K562 (cell line): ENCODE results near the gene ARID3B. TPM values are rescaled to one million over a fixed set of nuclear protein-coding genes. Genes with fewer than 3 reads are reported as not detected.

Experiments
- ATF7 ChIP-seq: fragments of 450-650 bp; IDR thresholded peaks from 2 replicates; pipeline ENCODE4 v1.7.1; 2014; ENCODE audit warnings: mild to moderate bottlenecking, moderate library complexity
- BCOR ChIP-seq: fragments of 450-650 bp; IDR thresholded peaks from 2 replicates; pipeline ENCODE4 v1.6.1; 2016
- CBFA2T2 ChIP-seq: fragments of 450-650 bp; conservative IDR thresholded peaks from 2 replicates; pipeline ENCODE4 v1.6.1; 2017; ENCODE audit warnings: mild to moderate bottlenecking
- EP400 ChIP-seq: fragments of 450-650 bp; IDR thresholded peaks from 2 replicates; pipeline ENCODE4 v1.6.1; 2017; ENCODE audit warnings: antibody characterized with exemption, mild to moderate bottlenecking, moderate library complexity
- GABPB1 ChIP-seq: sonication (generic); formaldehyde crosslinking; IDR thresholded peaks from 2 replicates; pipeline ENCODE4 v1.8.0; 2022; ENCODE audit warnings: mild to moderate bottlenecking, missing genetic modification reagents
- GATAD2B ChIP-seq: fragments of 450-650 bp; IDR thresholded peaks from 2 replicates; pipeline ENCODE4 v1.6.1; 2017; ENCODE audit warnings: mild to moderate bottlenecking, borderline replicate concordance
- JUN ChIP-seq, 2 experiments: sonication (generic) in 1 of 2; formaldehyde crosslinking in 1 of 2; IDR thresholded peaks; 2 replicates each; pipeline versions ENCODE4 v1.6.1 to v1.8.0; 2012 to 2022; ENCODE audit warnings: borderline replicate concordance in 2 of 2, mild to moderate bottlenecking in 2 of 2, improper control_type of control experiment in 1 of 2, low read depth in 1 of 2, low read length in 1 of 2, missing genetic modification reagents in 1 of 2
- KDM1A ChIP-seq, 2 experiments: fragments of 450-650 bp; IDR thresholded peaks; 2 replicates each; pipeline ENCODE4 v1.6.1; 2016; ENCODE audit warnings: mild to moderate bottlenecking in 2 of 2
- MYC ChIP-seq, 2 experiments: fragments of 250-450 bp in 1 of 2; sonication (Bioruptor Pico) in 1 of 2; IDR thresholded peaks; 2 replicates each; pipeline versions ENCODE4 v1.5.1 to v1.6.1; 2012 to 2021; ENCODE audit warnings: low read depth in 2 of 2, borderline replicate concordance in 1 of 2, improper control_type of control experiment in 1 of 2, low read length in 1 of 2, mild to moderate bottlenecking in 1 of 2, moderate library complexity in 1 of 2
- NR2C2 ChIP-seq, 2 experiments: fragments of 200-800 bp in 1 of 2; sonication (Bioruptor generic) in 1 of 2; sonication (generic) in 1 of 2; formaldehyde crosslinking in 1 of 2; IDR thresholded peaks; 2 replicates each; pipeline versions ENCODE4 v1.6.1 to v1.8.0; 2016 to 2022; ENCODE audit warnings: mild to moderate bottlenecking in 1 of 2, missing compliant biosample characterization in 1 of 2, missing genetic modification characterization in 1 of 2, missing genetic modification reagents in 1 of 2
- SMARCC2 ChIP-seq: fragments of 450-650 bp; IDR thresholded peaks from 2 replicates; pipeline ENCODE4 v1.6.1; 2017; ENCODE audit warnings: antibody characterized with exemption, moderate library complexity, mild to moderate bottlenecking, low read depth
- SREBF2 ChIP-seq: sonication (generic); formaldehyde crosslinking; IDR thresholded peaks from 2 replicates; pipeline ENCODE4 v1.4.0; 2020; ENCODE audit warnings: mild to moderate bottlenecking, missing genetic modification reagents
- TFAP4 ChIP-seq: sonication (generic); formaldehyde crosslinking; IDR thresholded peaks from 2 replicates; pipeline ENCODE4 v1.8.0; 2022; ENCODE audit warnings: missing genetic modification reagents, mild to moderate bottlenecking, moderate library complexity, borderline replicate concordance
- ZBTB5 ChIP-seq: fragments of 450-650 bp; IDR thresholded peaks from 2 replicates; pipeline ENCODE4 v1.6.1; 2017; ENCODE audit warnings: antibody characterized with exemption
- ZKSCAN1 ChIP-seq: fragments of 150-350 bp; IDR thresholded peaks from 2 replicates; pipeline ENCODE4 v1.6.1; 2016; ENCODE audit warnings: low read depth, low read length
- ZNF609 ChIP-seq: sonication (generic); formaldehyde crosslinking; IDR thresholded peaks from 2 replicates; pipeline ENCODE4 v1.8.1; 2023; ENCODE audit warnings: missing genetic modification reagents, mild to moderate bottlenecking, borderline replicate concordance
- polyA plus RNA-seq, 8 experiments: library from polyadenylated mRNA; depleted of rRNA in 4 of 8; stranded (reverse) in 5 of 8; unstranded in 3 of 8; fragments of >200 nt; fragmentation: Nextera tagmentation in 2 of 8; fragmentation: Illumina TruSeq in 1 of 8; extraction: Ambion mirVana in 2 of 8; extraction: Trizol in 1 of 8; gene quantifications; 2 replicates each; pipeline versions ENCODE4 v1.2.1 to v1.2.3, GENCODE V29; 2011 to 2014; ENCODE audit warnings: inconsistent platforms in 1 of 8, missing spikeins in 1 of 8
- total RNA-seq, 7 experiments: library from RNA; depleted of rRNA in 6 of 7; stranded (reverse); fragments of >200 nt in 6 of 7; fragmentation: Illumina TruSeq in 2 of 7; extraction: Trizol in 2 of 7; gene quantifications; 2 replicates each; pipeline versions ENCODE4 v1.2.1 to v1.2.3, GENCODE V29; 2011 to 2021; ENCODE audit warnings: low replicate concordance in 1 of 7
- TF ChIP-seq, protein P1 (sequence below): fragments of 450-650 bp; IDR thresholded peaks from 2 replicates; pipeline ENCODE4 v1.6.1; 2016; ENCODE audit warnings: low read depth, mild to moderate bottlenecking, moderate library complexity

Gene ARID3B
- total and polyA plus RNA-seq, 9 of the 15 experiments (the other 6 are each of a cell fraction or from before 2014, with no cell fraction given): 0.32 to 15.1 (median 7.1) TPM

DNA sequence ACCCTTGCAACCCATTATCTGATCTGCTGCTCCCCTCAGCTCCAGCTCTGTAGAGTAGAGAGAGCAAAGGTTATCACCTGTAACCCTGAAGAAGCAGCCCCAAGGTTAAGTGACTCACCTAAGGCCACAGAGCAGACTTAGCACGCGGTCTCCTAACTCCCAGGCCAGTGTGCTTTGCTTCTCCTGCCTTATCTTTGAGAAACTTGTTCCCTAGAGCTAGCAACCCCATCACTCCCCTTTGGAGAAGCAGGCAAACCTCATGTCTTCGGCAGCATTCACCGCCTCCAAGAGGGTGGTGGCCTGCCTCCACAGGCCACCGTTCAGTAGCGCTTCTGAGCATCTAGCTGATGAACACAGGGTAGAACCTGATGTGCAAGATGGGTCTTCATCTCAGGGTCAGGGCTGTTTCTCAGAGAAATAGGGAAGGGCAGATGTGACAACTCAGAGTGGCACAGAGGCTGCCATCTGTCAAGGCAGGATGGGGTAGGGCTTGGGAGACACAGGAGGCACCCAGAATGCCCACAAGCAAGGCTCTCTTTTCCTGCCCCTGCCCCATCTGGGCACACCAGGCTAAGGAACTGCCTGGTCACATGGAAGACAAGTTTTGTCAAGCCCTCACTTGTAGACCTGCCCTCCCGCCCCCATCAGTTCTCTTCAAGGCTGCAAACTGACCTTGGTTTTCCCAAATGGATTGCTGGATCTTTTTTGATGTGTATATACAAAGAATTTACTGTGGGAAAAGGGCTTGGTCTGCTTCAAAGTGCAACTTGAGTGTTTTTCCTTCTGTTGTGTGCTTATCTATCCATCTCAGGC lies 39.7 kb downstream of the ARID3B start (continued):
- TF ChIP-seq ZBTB5: no peak
- no peak for TF ChIP-seq NR2C2 (CRISPR knock-in tag; IDR thresholded peaks at IDR 0.05)
- peak; percentile 81 for TF ChIP-seq NR2C2 (tag; IDR thresholded peaks at IDR 0.05)
- TF ChIP-seq GABPB1 (CRISPR knock-in tag): peak; percentile 15; the same call in 1 of the 2 replicates
- 0 out of 2 replicates have a peak, but pooled peaks have one; percentile 52 for TF ChIP-seq SMARCC2
- peak; percentile 87 for TF ChIP-seq CBFA2T2
- peak; percentile 81 for TF ChIP-seq JUN (IDR thresholded peaks at IDR 0.05; ENCODE audit: borderline replicate concordance, low read depth, low read length)
- TF ChIP-seq JUN (CRISPR knock-in tag; IDR thresholded peaks at IDR 0.05; ENCODE audit: borderline replicate concordance): no peak
- peak; percentile 88 to 91 for TF ChIP-seq KDM1A (IDR thresholded peaks at IDR 0.05)
- TF ChIP-seq ATF7: 0 out of 2 replicates have a peak, but pooled peaks have one; percentile 24
- TF ChIP-seq ZKSCAN1: 0 out of 2 replicates have a peak, but pooled peaks have one; percentile 22
- TF ChIP-seq MYC (IDR thresholded peaks at IDR 0.05; ENCODE audit: low read depth, low read length): peak; percentile 86
- TF ChIP-seq MYC (CRISPR knock-in tag; IDR thresholded peaks at IDR 0.05; ENCODE audit: borderline replicate concordance, low read depth): no peak
- TF ChIP-seq ZNF609: peak; percentile 76; the same call in 1 of the 2 replicates
- no peak for TF ChIP-seq SREBF2
- TF ChIP-seq TFAP4 (CRISPR knock-in tag): peak; percentile 51; the same call in 1 of the 2 replicates
- TF ChIP-seq, protein P1, sequence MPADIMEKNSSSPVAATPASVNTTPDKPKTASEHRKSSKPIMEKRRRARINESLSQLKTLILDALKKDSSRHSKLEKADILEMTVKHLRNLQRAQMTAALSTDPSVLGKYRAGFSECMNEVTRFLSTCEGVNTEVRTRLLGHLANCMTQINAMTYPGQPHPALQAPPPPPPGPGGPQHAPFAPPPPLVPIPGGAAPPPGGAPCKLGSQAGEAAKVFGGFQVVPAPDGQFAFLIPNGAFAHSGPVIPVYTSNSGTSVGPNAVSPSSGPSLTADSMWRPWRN: no peak
- 0 out of 2 replicates have a peak, but pooled peaks have one; percentile 11 for TF ChIP-seq BCOR
- peak; percentile 29; the same call in 1 of the 2 replicates for TF ChIP-seq EP400
- TF ChIP-seq GATAD2B: no peak
